Neuronal stem cell (in vitro differentiated cells): ENCODE results near the gene IFITM1.
"Not testable (repeated sequence)": the region's sequence is repeated elsewhere in the genome, so short reads cannot be mapped to it uniquely, and the experiment has no call there.

Experiments
- DNase-seq: peaks from one replicate; pipeline ENCODE4 v3.0.0-alpha.2; 2013; ENCODE audit warnings: low spot score
- H2AFZ ChIP-seq: one replicate; pipeline ENCODE4 v1.6.1; 2013; ENCODE audit warnings: mild to moderate bottlenecking, low read length, inconsistent platforms
- H2AK5ac ChIP-seq: 2 replicates; pipeline ENCODE4 v1.6.1; 2013; ENCODE audit warnings: low read depth, mild to moderate bottlenecking, inconsistent platforms, low read length, moderate library complexity, mixed read lengths
- H2BK120ac ChIP-seq: 2 replicates; pipeline ENCODE4 v1.6.1; 2013; ENCODE audit warnings: low read depth, mild to moderate bottlenecking, inconsistent platforms, low read length, moderate library complexity, mixed read lengths
- H2BK12ac ChIP-seq: one replicate; pipeline ENCODE4 v1.6.1; 2013; ENCODE audit warnings: low read length, inconsistent platforms
- H2BK15ac ChIP-seq: 2 replicates; pipeline ENCODE4 v1.6.1; 2013; ENCODE audit warnings: mild to moderate bottlenecking, low read length, inconsistent platforms, mixed read lengths
- H2BK5ac ChIP-seq: one replicate; pipeline ENCODE4 v1.6.1; 2013; ENCODE audit warnings: inconsistent platforms, mild to moderate bottlenecking, low read length, moderate library complexity
- H3K14ac ChIP-seq: one replicate; pipeline ENCODE4 v1.6.1; 2013; ENCODE audit warnings: low read length, inconsistent platforms
- H3K18ac ChIP-seq: 2 replicates; pipeline ENCODE4 v1.6.1; 2013; ENCODE audit warnings: low read length, inconsistent platforms
- H3K23ac ChIP-seq: 2 replicates; pipeline ENCODE4 v1.6.1; 2013; ENCODE audit warnings: low read depth, mild to moderate bottlenecking, mixed read lengths, low read length, inconsistent platforms; ENCODE audit not compliant: poor library complexity
- H3K27ac ChIP-seq: replicated peaks from 3 replicates; pipeline ENCODE4 v1.5.1; 2013; ENCODE audit warnings: low read length, inconsistent platforms
- H3K27me3 ChIP-seq, 3 experiments: 2 replicates each; pipeline ENCODE4 v1.6.1; 2013; ENCODE audit warnings: low read length in 3 of 3, mild to moderate bottlenecking in 2 of 3, inconsistent platforms in 1 of 3, low read depth in 1 of 3, mixed read lengths in 1 of 3, moderate library complexity in 1 of 3; ENCODE audit not compliant: control insufficient read depth in 3 of 3, insufficient read depth in 3 of 3
- H3K36me3 ChIP-seq, 2 donors: replicated peaks in 1 of 2; 2 replicates each; pipeline ENCODE4 v1.6.1; 2013; ENCODE audit warnings: low read length in 2 of 2; ENCODE audit not compliant: control insufficient read depth in 2 of 2, insufficient read depth in 2 of 2
- H3K4ac ChIP-seq: 2 replicates; pipeline ENCODE4 v1.6.1; 2013; ENCODE audit warnings: inconsistent platforms, mild to moderate bottlenecking, low read length, moderate library complexity
- H3K4me1 ChIP-seq, 2 donors: 1 replicate in 1 of 2; 2 replicates in 1 of 2; pipeline ENCODE4 v1.6.1; 2013; ENCODE audit warnings: low read length in 2 of 2, low read depth in 1 of 2; ENCODE audit not compliant: control insufficient read depth in 2 of 2, insufficient read depth in 1 of 2
- H3K4me2 ChIP-seq: one replicate; pipeline ENCODE4 v1.6.1; 2013; ENCODE audit warnings: mild to moderate bottlenecking, low read length, inconsistent platforms; ENCODE audit not compliant: insufficient read depth, poor library complexity, severe bottlenecking
- H3K4me3 ChIP-seq, 2 donors: 2 replicates each; pipeline ENCODE4 v1.5.1; 2013; ENCODE audit warnings: low read length in 2 of 2, mild to moderate bottlenecking in 2 of 2, inconsistent platforms in 1 of 2, moderate library complexity in 1 of 2
- H3K79me1 ChIP-seq: one replicate; pipeline ENCODE4 v1.6.1; 2013; ENCODE audit warnings: low read depth, mild to moderate bottlenecking, inconsistent platforms, low read length, moderate library complexity
- H3K9ac ChIP-seq: one replicate; pipeline ENCODE4 v1.6.1; 2013; ENCODE audit warnings: mild to moderate bottlenecking, low read depth, low read length, inconsistent platforms; ENCODE audit not compliant: poor library complexity
- H3K9me3 ChIP-seq, 2 donors: replicated peaks in 1 of 2; 2 replicates each; pipeline versions ENCODE3 to v1.6.1; 2013; ENCODE audit warnings: low read length in 2 of 2, mild to moderate bottlenecking in 2 of 2, inconsistent platforms in 1 of 2, low read depth in 1 of 2, mixed read lengths in 1 of 2, moderate library complexity in 1 of 2; ENCODE audit not compliant: control insufficient read depth in 2 of 2, insufficient read depth in 1 of 2
- H4K8ac ChIP-seq: one replicate; pipeline ENCODE4 v1.6.1; 2013; ENCODE audit warnings: low read depth, mild to moderate bottlenecking, inconsistent platforms, low read length, moderate library complexity
- H4K91ac ChIP-seq: one replicate; pipeline ENCODE4 v1.6.1; 2013; ENCODE audit warnings: low read length, low read depth, mild to moderate bottlenecking, inconsistent platforms; ENCODE audit not compliant: poor library complexity
- whole genome bisulfite sequencing, 2 donors: extraction: QIAGEN DNeasy Blood & Tissue Kit; methylation state at CpG; one replicate each; pipeline ENCODE4 v1.1.7; 2013; ENCODE audit warnings: missing lambda C conversion rate in 2 of 2, mixed read lengths in 1 of 2; ENCODE audit not compliant: insufficient read length in 2 of 2, insufficient replicate concordance in 1 of 2; ENCODE audit errors: extremely low coverage in 2 of 2; 5-methylcytosine and 5-hydroxymethylcytosine counted together

Gene IFITM1

DNA sequence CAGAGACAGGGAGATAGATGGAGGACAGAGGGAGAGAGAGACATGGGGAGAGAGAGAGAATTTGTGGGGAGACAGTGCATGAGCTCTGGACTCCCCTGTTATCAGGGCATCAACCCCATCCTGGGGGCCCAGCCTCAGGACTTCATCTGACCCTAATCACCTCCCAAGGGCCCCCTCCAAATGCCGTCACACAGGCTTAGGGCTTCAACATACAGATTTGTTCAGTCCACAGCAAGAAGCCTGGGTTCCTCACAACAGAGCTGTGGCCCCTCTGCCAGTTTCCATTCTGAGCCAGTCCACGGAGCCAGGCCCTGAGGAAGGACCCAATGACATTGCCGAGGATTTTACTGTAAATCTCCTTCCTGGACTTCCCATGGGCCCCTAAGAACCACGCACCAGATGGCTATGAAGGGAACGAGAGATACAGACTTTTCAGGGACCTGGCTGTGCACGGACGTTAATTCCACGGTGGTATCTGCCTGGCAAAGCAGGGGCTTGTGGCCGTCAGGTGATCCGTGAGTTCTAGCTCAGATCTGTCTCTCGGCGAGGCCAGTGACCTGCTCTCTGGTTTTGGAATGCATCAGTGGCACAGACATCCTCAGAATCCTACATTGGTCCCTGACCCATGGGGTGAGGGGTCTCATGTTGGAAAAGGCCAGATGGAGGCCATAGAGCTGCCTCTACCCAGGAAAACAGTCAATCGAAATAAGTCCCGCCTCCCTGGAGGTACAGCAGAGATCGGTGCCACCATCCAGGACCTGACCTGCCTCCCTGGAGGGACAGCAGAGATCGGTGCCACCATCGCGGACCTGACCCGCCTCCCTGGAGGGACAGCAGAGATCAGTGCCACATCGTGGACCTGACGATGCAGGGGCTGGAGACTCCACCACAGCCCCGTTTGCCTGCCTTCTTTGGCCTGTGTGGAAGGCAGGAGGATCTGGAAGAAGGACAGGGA, 46.8 kb downstream of the IFITM1 start:
- no CpG with 5 or more reads among the region's 22 CpGs for WGBS, 2 donors
- no peak overlapping the region for H2AFZ ChIP-seq
- no peak overlapping the region for H2BK120ac ChIP-seq
- H2BK5ac ChIP-seq, result no peak overlapping the region
- H2AK5ac ChIP-seq, result no peak overlapping the region
- H3K4me3 ChIP-seq, result no peak overlapping the region
- peaks cover 4% of the 10 kb centered on the region for H3K79me1 ChIP-seq
- H3K27ac ChIP-seq, result no peak overlapping the region
- H3K14ac ChIP-seq, result no peak overlapping the region
- H4K8ac ChIP-seq, result no peak overlapping the region
- H3K4ac ChIP-seq, result no peak overlapping the region
- no peak overlapping the region for H2BK12ac ChIP-seq
- DNase-seq, result no peak
- peaks cover 18 to 31% of the 10 kb centered on the region in 2 donors for H3K9me3 ChIP-seq
- H3K4me2 ChIP-seq, result no peak overlapping the region
- no peak overlapping the region for H3K18ac ChIP-seq
- H3K9ac ChIP-seq, result peak overlapping the region; percentile 30
- H3K23ac ChIP-seq, result no peak overlapping the region
- H4K91ac ChIP-seq, result no peak overlapping the region
- peaks cover 0 to 11% of the 10 kb centered on the region in 2 donors for H3K36me3 ChIP-seq
- no peak overlapping the region for H2BK15ac ChIP-seq
- no peaks in the 10 kb centered on the region for H3K27me3 ChIP-seq
- peaks cover 2 to 10% of the 10 kb centered on the region in 2 donors for H3K4me1 ChIP-seq

DNA sequence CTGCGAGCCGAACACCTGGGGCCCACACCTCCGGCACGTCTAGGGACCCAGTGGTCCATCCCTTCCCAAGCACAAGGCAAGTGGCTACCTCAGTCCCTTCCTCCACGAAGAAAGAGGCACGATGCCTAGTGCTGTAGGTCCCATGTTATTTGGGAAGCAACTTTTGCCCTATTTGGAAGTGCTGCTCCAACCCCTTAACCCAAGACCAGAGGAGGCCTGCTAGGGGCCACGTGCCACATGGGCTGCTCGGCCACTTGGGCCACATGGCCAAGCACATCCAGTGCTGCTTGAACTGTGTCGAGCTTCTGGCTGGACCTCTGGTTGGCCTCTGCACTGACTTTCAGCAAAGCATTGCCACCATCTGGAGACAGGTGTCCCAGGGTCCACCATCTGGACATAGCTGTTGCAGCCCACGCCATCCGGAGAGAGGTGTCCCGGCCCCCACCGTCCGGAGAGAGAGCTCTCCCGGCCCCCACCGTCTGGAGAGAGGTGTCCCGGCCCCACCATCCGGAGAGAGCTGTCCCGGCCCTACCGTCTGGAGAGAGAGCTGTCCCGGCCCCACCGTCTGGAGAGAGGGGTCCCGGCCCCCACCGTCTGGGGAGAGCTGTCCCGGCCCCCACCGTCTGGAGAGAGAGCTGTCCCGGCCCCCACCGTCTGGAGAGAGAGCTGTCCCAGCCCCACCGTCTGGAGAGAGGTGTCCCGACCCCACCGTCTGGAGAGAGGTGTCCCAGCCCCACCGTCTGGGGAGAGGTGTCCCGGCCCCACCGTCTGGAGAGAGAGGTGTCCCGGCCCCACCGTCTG, 49.0 kb downstream of the IFITM1 start:
- Histone ChIP-seq H2AK5ac (peak overlapping the region; percentile 95), H3K9ac (no peak overlapping the region), H3K79me1 (no peaks in the 10 kb centered on the region), H3K9me3 (peaks cover 18 to 19% of the 10 kb centered on the region in 2 donors), H2BK12ac (peak overlapping the region; percentile 32), H3K27ac (no peak overlapping the region), H3K18ac (peak overlapping the region; percentile 60), H3K27me3 (no peaks in the 10 kb centered on the region), H3K36me3 (no peaks in the 10 kb centered on the region), H3K4ac (no peak overlapping the region), H3K4me3 (peak overlapping the region in 1 of 2 donors; percentile 16), H2BK15ac (peak overlapping the region; percentile 90), H3K4me1 (peaks cover 0 to 3% of the 10 kb centered on the region in 2 donors), H2AFZ (no peak overlapping the region), H2BK120ac (no peak overlapping the region), H2BK5ac (peak overlapping the region; percentile 45), H4K91ac (no peak overlapping the region), H3K14ac (peak overlapping the region; percentile 1), H4K8ac (peak overlapping the region; percentile 31), H3K23ac (peak overlapping the region; percentile 86), H3K4me2 (no peak overlapping the region)
- WGBS, 2 donors, result no CpG with 5 or more reads among the region's 36 CpGs
- no peak for DNase-seq

DNA sequence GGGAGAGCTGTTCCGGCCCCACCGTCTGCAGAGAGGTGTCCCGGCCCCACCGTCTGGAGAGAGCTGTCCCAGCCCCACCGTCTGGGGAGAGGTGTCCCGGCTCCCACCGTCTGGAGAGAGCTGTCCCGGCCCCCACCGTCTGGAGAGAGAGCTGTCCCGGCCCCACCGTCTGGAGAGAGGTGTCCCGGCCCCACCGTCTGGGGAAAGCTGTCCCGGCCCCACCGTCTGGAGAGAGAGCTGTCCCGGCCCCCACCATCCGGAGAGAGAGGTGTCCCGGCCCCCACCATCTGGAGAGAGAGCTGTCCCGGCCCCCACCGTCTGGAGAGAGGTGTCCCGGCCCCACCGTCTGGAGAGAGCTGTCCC, 49.6 kb downstream of the IFITM1 start:
- H2AFZ ChIP-seq, H3K4ac ChIP-seq, H3K27ac ChIP-seq, H2BK120ac ChIP-seq, H3K9ac ChIP-seq, DNase-seq, H3K27me3 ChIP-seq, H2BK15ac ChIP-seq, H3K4me2 ChIP-seq, H3K4me1 ChIP-seq, H3K14ac ChIP-seq, H3K4me3 ChIP-seq, H3K36me3 ChIP-seq, H4K91ac ChIP-seq, H3K79me1 ChIP-seq: not testable (repeated sequence)
- Histone ChIP-seq H2BK5ac (peak overlapping the region; percentile 45), H4K8ac (peak overlapping the region; percentile 31), H2AK5ac (peak overlapping the region; percentile 95), H3K23ac (peak overlapping the region; percentile 86), H2BK12ac (peak overlapping the region; percentile 32), H3K18ac (peak overlapping the region; percentile 60), H3K9me3 (peaks cover 18 to 19% of the 10 kb centered on the region in 2 donors)
- WGBS, 2 donors, result no CpG with 5 or more reads among the region's 22 CpGs
